Loucy (cell line): ENCODE results near the gene ELL.

ENCODE experiments used
- EZH2phosphoT487 ChIP-seq: fragments of 200-600 bp; IDR thresholded peaks from 2 replicates; pipeline ENCODE4 v1.6.1; 2018; ENCODE audit warnings: antibody characterized with exemption, mild to moderate bottlenecking, moderate library complexity, borderline replicate concordance
- TF ChIP-seq, protein P1 (sequence below): fragments of 200-600 bp; sonication (generic); conservative IDR thresholded peaks from 2 replicates; pipeline ENCODE4 v1.5.1; 2014; ENCODE audit warnings: mild to moderate bottlenecking, antibody characterized with exemption, low read length

DNA sequence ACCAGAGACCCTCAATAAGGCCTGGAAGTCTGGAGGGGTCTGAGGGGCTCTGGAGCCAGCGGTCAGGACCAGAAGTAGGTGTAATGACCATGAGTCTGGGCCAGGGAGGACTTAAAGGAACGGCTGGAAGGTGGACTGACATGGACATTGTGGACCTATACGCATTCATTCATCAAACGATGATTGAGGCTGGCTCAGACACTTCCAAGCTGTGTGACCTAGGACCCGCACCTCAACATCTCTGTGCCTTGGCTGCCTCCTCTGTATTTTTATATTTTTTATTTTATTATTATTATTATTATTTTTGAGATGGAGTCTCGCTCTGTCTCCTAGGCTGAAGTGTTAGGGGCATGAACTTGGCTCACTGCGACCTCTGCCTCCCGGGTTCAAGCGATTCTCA is 115.1 kb downstream of the ELL start:
- TF ChIP-seq, protein P1, sequence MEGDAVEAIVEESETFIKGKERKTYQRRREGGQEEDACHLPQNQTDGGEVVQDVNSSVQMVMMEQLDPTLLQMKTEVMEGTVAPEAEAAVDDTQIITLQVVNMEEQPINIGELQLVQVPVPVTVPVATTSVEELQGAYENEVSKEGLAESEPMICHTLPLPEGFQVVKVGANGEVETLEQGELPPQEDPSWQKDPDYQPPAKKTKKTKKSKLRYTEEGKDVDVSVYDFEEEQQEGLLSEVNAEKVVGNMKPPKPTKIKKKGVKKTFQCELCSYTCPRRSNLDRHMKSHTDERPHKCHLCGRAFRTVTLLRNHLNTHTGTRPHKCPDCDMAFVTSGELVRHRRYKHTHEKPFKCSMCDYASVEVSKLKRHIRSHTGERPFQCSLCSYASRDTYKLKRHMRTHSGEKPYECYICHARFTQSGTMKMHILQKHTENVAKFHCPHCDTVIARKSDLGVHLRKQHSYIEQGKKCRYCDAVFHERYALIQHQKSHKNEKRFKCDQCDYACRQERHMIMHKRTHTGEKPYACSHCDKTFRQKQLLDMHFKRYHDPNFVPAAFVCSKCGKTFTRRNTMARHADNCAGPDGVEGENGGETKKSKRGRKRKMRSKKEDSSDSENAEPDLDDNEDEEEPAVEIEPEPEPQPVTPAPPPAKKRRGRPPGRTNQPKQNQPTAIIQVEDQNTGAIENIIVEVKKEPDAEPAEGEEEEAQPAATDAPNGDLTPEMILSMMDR, result no peak
- TF ChIP-seq EZH2phosphoT487, result no peak
